ENCODE data around the gene SNTG2. TPM values are rescaled to one million over a fixed set of nuclear protein-coding genes. Genes with fewer than 3 reads are reported as not detected.

Gene SNTG2
- total and polyA plus RNA-seq, 10 of the 15 experiments (the other 5 are each of a cell fraction or from before 2014, with no cell fraction given), result not detected

GRCh38 chr2:959457-959856 lies 8.8 kb downstream of the SNTG2 start:
- SMC1A ChIA-PET (ENCODE audit: uncharacterized antibody, unreplicated experiment), result no interaction called here
- H3K79me2 ChIP-seq (ENCODE audit: control insufficient read depth, insufficient read depth, low read length), result no peaks in the 10 kb centered on the region
- BruUV-seq (replicated peaks), result no TSS peak
- no peak overlapping the region for H3K9ac ChIP-seq (ENCODE audit: control insufficient read depth, insufficient read depth, low read length)
- intact Hi-C loops (cut with micrococcal nuclease; ENCODE audit: unreplicated experiment), result no loop called here
- POLR2A ChIA-PET, result no interaction called here
- TF ChIP-seq CREM (IDR thresholded peaks at IDR 0.05; ENCODE audit: low read depth), result no peak
- TF ChIP-seq, protein P1, sequence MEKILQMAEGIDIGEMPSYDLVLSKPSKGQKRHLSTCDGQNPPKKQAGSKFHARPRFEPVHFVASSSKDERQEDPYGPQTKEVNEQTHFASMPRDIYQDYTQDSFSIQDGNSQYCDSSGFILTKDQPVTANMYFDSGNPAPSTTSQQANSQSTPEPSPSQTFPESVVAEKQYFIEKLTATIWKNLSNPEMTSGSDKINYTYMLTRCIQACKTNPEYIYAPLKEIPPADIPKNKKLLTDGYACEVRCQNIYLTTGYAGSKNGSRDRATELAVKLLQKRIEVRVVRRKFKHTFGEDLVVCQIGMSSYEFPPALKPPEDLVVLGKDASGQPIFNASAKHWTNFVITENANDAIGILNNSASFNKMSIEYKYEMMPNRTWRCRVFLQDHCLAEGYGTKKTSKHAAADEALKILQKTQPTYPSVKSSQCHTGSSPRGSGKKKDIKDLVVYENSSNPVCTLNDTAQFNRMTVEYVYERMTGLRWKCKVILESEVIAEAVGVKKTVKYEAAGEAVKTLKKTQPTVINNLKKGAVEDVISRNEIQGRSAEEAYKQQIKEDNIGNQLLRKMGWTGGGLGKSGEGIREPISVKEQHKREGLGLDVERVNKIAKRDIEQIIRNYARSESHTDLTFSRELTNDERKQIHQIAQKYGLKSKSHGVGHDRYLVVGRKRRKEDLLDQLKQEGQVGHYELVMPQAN (conservative IDR thresholded peaks at IDR 0.05), result no peak
- TF ChIP-seq, protein P2, sequence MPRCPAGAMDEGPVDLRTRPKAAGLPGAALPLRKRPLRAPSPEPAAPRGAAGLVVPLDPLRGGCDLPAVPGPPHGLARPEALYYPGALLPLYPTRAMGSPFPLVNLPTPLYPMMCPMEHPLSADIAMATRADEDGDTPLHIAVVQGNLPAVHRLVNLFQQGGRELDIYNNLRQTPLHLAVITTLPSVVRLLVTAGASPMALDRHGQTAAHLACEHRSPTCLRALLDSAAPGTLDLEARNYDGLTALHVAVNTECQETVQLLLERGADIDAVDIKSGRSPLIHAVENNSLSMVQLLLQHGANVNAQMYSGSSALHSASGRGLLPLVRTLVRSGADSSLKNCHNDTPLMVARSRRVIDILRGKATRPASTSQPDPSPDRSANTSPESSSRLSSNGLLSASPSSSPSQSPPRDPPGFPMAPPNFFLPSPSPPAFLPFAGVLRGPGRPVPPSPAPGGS (IDR thresholded peaks at IDR 0.05; ENCODE audit: borderline replicate concordance, insufficient read depth, low read depth, low read length, poor library complexity, severe bottlenecking), result no peak
- no peak for TF ChIP-seq CTCF (IDR thresholded peaks at IDR 0.05 in 2 of 3, conservative IDR thresholded peaks at IDR 0.05 in 1 of 3; ENCODE audit: control insufficient read depth in 2 of 3, extremely low read depth in 1 of 3, insufficient read depth in 1 of 3, low read depth in 3 of 3, low read length in 3 of 3)
- no peak for TF ChIP-seq ZNF24 (IDR thresholded peaks at IDR 0.05)
- TF ChIP-seq, protein P3, sequence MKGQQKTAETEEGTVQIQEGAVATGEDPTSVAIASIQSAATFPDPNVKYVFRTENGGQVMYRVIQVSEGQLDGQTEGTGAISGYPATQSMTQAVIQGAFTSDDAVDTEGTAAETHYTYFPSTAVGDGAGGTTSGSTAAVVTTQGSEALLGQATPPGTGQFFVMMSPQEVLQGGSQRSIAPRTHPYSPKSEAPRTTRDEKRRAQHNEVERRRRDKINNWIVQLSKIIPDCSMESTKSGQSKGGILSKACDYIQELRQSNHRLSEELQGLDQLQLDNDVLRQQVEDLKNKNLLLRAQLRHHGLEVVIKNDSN (IDR thresholded peaks at IDR 0.05; ENCODE audit: borderline replicate concordance, extremely low read length, insufficient read depth, low read depth, low read length), result no peak
- TF ChIP-seq IRF4 (IDR thresholded peaks at IDR 0.05; ENCODE audit: low read depth, low read length), result no peak
- TF ChIP-seq, protein P4, sequence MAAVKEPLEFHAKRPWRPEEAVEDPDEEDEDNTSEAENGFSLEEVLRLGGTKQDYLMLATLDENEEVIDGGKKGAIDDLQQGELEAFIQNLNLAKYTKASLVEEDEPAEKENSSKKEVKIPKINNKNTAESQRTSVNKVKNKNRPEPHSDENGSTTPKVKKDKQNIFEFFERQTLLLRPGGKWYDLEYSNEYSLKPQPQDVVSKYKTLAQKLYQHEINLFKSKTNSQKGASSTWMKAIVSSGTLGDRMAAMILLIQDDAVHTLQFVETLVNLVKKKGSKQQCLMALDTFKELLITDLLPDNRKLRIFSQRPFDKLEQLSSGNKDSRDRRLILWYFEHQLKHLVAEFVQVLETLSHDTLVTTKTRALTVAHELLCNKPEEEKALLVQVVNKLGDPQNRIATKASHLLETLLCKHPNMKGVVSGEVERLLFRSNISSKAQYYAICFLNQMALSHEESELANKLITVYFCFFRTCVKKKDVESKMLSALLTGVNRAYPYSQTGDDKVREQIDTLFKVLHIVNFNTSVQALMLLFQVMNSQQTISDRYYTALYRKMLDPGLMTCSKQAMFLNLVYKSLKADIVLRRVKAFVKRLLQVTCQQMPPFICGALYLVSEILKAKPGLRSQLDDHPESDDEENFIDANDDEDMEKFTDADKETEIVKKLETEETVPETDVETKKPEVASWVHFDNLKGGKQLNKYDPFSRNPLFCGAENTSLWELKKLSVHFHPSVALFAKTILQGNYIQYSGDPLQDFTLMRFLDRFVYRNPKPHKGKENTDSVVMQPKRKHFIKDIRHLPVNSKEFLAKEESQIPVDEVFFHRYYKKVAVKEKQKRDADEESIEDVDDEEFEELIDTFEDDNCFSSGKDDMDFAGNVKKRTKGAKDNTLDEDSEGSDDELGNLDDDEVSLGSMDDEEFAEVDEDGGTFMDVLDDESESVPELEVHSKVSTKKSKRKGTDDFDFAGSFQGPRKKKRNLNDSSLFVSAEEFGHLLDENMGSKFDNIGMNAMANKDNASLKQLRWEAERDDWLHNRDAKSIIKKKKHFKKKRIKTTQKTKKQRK (IDR thresholded peaks at IDR 0.05; ENCODE audit: low read depth, low read length), result no peak
- no peak for TF ChIP-seq ATF2 (IDR thresholded peaks at IDR 0.05; ENCODE audit: low read length)
- no peak for TF ChIP-seq HCFC1 (IDR thresholded peaks at IDR 0.05; ENCODE audit: low read length)
- TF ChIP-seq JUNB (IDR thresholded peaks at IDR 0.05), result no peak
- no peak for TF ChIP-seq EED (IDR thresholded peaks at IDR 0.05; ENCODE audit: low read depth)
- no peak for TF ChIP-seq ATF7 (IDR thresholded peaks at IDR 0.05; ENCODE audit: low read depth)
- H2AFZ ChIP-seq (ENCODE audit: control insufficient read depth, low read depth, low read length), result no peak overlapping the region
- RAD21 ChIA-PET (ENCODE audit: unreplicated experiment), result no interaction called here
- no peak overlapping the region for H3K4me2 ChIP-seq (ENCODE audit: control insufficient read depth, insufficient read depth)
- H3K4me1 ChIP-seq (ENCODE audit: control insufficient read depth, insufficient read depth, low read length), result no peaks in the 10 kb centered on the region
- CTCF ChIA-PET, result no interaction called here
- in situ Hi-C loops (cut with MboI), result no loop called here
- H3K4me3 ChIP-seq, result no peak overlapping the region
- H3K27ac ChIP-seq (ENCODE audit: control insufficient read depth, insufficient read depth), result no peak overlapping the region
- FAIRE-seq (no peak), DNase-seq (ENCODE audit: low read depth, low spot score) (no peak), ATAC-seq (no peak)
- H4K20me1 ChIP-seq (ENCODE audit: control insufficient read depth, insufficient read depth), result no peaks in the 10 kb centered on the region
- whole genome bisulfite sequencing (ENCODE audit: insufficient coverage, insufficient replicate concordance, low lambda C conversion rate, missing lambda C conversion rate), result 26% methylated on average over 10 of the region's 10 CpGs
- H3K9me3 ChIP-seq (replicated peaks; ENCODE audit: control insufficient read depth, insufficient read depth, low read length), result no peaks in the 10 kb centered on the region
- H3K36me3 ChIP-seq (ENCODE audit: control insufficient read depth in 2 of 2, insufficient read depth in 2 of 2, low read length in 1 of 2), result no peaks in the 10 kb centered on the region
- H3K27me3 ChIP-seq (replicated peaks in 1 of 2; ENCODE audit: control insufficient read depth in 2 of 2, insufficient read depth in 2 of 2, low read length in 1 of 2), result no peaks in the 10 kb centered on the region
